Embryonic facial prominence (tissue), 1 donor: Measurements from ENCODE around the gene CKS1B.
"Not testable (repeated sequence)": the region's sequence is repeated elsewhere in the genome, so short reads cannot be mapped to it uniquely, and the experiment has no call there.

ENCODE experiments used
- DNase-seq: peaks from one replicate; pipeline ENCODE4 v3.0.0-alpha.2; 2016; ENCODE audit errors: extremely low spot score

The CKS1B gene

DNA sequence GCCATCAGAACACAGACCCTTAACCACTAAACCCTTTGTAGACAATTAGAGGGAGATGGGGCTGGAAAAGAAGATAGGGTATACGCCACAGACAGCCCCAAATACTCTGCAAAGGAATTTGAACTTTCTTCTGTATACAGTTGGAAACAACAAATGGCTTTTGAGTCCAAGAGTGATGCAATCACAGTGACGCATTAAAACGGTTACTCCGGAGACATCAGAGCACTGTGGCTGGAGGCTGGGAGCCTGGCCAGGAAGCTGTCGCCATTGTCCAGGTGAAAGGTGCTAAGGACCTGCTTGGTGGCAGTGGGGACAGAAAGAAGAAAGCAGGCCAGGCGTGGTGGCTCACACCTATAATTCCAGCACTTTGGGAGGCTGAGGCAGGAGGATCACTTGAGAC is 12.8 kb downstream of the CKS1B start:
- DNase-seq, result no peak

DNA sequence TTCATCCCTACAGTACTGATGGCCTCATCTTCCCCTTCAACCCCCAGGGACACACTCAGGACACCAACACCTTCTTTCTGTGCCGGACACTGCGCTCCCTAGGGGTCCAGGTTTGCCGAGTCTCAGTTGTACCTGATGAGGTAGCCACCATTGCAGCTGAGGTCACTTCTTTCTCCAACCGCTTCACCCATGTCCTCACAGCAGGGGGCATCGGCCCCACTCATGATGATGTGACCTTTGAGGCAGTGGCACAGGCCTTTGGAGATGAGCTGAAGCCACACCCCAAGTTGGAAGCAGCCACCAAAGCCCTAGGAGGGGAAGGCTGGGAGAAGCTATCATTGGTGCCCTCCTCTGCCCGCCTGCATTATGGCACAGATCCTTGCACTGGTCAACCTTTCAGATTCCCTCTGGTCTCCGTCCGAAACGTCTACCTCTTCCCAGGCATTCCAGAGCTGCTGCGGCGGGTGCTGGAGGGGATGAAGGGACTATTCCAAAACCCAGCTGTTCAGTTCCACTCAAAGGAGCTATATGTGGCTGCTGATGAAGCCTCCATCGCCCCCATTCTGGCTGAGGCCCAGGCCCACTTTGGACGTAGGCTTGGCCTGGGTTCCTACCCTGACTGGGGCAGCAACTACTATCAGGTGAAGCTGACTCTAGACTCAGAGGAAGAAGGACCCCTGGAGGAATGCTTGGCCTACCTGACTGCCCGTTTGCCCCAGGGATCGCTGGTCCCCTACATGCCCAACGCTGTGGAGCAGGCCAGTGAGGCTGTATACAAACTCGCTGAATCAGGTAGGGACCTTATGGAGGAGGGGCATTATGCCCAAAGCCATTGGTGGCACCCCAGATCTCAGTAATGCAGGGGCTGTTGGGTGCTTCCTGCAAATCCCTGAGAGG is 13.8 kb downstream of the CKS1B start:
- no peak for DNase-seq

DNA sequence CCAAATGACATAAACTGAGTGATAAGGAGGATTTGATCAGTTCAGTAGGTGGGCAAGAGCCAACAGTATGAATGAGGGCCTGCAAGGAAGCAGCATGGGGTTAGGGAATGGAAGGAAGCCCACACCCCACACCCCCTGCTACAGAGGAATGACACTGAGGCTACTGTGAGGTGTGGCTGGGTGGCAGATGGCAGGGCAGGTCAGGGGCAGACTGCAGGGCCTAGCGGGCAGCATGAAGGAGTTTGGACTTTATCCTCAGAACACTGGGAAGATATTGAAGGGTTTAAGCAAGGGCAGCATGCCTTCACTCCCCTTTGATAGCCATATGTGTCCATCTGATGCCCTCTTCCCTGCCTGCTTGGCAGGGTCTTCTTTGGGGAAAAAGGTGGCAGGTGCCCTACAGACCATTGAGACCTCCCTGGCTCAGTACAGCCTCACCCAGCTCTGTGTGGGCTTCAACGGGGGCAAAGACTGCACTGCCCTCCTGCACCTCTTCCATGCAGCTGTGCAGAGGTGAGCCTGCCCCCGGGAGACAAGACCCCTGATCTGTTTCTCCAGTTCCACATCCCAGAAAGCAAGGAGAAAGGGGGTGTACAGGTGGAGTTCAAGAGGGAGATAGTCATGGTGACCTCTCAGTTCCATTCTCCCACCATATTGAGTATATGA is 14.8 kb downstream of the CKS1B start:
- DNase-seq, result no peak

- no peak for DNase-seq
Observed at GRCh38 chr1:154990276-154990675, 15.8 kb downstream of the CKS1B start.

GRCh38 chr1:154992721-154993571 is 18.5 kb downstream of the CKS1B start:
- DNase-seq, result no peak

DNA sequence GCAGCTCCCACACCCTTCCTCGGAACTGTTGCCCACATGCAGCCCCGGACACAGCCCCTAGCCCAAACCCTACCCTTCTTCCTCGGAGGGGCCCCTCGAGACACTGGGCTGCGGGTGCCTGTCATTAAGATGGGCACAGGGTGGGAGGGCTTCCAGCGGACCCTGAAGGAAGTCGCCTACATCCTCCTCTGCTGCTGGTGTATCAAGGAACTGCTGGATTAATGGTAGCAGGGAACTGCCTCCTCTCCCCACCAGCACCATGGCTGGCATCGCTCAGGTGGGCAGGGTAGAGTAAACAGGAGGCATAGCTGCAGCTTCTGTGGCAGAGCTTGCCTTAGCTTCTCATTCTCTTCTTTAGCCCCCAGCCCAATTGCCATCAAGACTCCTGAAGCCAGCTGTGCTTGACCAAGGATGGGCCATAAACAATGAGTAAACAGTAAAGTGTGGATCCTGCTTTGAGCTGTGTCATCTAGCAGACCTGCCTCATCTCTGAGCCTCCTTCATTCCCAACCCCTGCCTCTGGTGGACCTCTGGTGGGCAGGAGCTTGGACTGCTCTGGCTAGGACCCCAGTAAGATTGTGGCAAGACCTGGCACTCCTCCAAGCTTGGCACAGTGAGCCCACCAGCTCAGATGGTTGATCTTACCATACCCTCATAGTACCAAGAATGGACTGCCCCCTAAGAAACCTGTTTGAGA is 19.2 kb downstream of the CKS1B start, which contains the start of gene LENEP:
Gene LENEP (plus strand): TSS at position 15 of the 697 bp plus-strand sequence. CDS start 22 bp downstream, at position 37.
- DNase-seq, result no peak

GRCh38 chr1:154994269-154994587 is 19.7 kb downstream of the CKS1B start:
- no peak for DNase-seq

DNA sequence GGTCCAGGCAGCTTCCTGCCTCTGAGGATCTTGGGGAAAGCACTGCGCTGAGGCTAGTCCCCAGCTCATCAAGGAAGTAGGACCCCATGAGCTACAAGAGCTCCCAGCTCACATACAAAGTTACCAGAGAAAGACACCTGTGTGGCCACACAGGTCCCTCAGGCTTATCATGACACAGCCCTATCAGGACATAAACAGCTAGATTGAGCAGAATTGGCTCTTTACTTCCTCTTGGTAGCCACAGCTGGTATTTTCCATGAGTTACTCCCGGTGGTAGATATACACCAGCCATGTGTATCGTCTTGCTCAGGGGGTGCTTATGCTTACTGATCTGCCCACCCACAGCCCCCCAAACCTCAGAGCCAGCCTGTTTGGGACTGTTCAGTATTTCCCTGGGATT is 20.1 kb downstream of the CKS1B start:
- DNase-seq, result no peak

DNA sequence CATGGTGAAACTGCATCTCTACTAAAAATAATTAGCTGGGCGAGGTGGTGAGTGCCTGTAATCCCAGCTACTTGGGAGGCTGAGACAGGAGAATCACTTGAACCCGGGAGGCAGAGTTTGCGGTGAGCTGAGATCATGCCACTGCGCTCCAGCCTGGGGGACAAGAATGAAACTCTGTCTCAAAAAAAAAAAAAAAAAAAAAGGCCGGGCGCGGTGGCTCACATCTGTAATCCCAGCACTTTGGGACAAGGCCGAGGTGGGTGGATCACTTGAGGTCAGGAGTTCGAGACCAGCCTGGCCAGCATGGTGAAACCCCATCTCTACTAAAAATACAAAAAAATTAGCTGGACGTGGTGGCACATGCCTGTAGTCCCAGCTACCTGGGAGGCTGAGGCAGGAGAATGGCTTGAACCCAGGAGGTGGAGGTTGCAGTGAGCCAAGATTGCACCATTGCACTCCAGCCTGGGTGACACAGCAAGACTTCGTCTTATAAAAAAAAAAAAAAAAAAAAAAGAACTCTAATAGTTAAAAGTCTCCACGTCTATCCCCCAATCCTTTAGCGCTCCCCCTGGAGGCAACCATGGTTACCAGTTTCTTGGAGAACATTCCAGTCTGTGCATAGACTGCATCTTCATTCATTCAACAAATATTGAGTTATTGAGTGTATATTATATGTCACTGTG is 21.0 kb downstream of the CKS1B start:
- DNase-seq, result not testable (repeated sequence)

DNA sequence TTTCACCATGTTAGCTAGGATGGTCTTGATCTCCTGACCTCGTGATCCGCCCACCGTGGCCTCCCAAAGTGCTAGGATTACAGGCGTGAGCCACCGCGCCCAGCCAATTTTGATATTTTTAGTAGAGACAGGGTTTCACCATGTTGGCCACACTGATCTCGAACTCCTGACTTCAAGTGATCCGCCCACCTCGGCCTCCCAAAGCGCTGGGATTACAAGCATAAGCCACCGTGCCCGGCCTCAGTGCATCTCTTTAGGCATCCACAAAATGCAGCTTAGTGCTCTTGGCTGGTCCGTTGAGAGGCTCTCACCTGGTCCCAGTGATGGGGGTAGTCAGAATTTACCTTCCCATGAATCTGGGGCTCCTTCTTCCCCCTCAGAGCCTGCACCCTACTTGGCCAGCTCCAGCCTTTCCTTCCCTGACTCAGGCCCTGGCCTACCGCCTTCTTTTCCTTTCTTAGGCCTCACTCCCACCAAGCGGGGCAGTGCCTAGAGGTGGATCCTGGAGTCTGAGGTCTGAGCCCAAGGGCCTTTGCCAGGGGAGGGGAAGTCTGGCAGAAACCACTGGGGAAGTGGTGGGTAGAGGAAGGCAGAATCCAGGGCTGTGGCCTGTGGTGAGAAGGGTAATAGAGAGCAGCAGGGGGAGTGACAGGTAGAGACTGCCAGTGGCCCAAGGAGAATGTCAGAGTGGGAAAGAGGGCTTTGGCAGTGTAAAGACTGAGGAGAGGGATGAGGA is 22.7 kb downstream of the CKS1B start:
- no peak for DNase-seq

DNA sequence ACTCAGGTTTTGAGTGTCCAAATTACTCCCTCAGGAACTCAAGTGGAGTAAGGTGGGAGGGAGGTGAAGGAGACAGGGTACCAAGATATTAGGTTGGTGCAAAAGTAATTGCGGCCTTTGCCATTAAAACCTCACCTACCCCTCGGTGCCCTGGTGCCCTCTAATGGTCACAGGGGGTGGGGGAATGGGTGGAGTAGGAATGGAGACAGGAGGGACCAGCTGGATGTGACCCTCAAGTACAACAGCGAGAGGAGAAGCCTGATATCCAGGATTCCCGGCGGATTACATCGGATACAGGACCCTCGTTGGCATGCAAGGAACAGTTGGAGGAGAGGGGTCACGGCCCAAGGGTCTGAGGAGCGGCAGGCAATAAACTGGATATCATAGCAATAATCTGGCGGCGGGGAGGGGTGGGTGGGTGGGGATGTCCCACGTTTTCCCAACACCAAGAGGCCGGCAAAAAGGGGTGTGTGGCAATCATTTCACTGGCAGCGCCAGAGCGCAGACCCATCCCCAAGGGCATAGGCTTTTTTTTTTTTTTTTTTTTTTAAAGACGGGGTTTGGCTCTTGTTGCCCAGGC is 23.8 kb downstream of the CKS1B start:
- no peak for DNase-seq

GRCh38 chr1:154998818-154999570 is 24.5 kb downstream of the CKS1B start:
- peak; percentile 76 for DNase-seq

- DNase-seq, result no peak
Observed at GRCh38 chr1:154999571-155000410, 25.3 kb downstream of the CKS1B start.

DNA sequence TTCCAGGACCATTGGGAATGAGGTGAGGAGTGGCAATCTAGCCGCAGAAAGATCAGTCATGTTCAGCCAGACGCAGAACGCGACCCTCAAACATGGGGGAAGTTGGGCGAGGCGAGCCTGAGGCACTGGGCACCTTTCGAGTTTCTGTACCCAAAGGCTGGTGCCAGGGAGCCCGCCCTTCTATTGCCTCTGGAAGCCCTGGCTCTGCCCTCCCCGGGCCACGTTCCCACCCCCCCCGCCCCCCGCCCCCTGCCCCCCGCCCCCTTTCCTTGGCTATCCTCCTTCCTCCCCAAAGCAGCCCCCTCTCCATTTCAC is 25.9 kb downstream of the CKS1B start:
- no peak for DNase-seq

DNA sequence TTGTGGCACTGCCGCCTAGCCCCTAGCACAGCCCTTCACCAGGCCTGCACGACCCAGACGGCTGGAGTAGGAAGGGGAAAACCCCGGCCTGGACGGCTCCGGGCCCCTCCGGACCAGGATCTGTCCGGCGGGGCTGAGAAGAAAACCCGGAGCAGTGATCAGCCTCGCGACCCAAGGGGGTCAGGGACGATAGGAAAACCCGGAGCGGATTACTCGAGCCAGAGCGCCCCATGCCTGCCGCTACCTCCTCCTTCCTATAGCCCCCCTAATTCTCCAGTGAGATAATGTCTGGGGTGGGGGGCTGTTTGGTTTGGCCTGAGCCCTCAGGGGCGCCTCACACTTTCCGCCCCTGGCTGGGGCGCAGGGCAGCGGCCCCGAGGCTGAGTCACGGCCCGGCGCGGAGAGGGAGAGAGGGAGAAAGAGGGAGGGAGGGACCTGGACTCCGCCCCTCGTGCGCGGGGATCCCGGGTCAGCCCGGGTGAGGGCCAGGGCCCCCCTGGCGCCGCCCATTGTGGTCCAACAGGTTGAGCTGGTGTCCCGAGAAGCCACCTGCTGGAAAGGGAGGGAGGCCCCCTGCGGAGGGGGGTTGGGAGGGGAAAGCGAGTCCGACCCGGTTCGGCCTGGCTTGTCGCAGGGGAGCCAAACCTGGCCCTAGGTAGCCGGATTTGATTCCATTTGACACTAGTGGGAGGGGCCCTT is 26.4 kb downstream of the CKS1B start:
- DNase-seq, result peak; percentile 50

- DNase-seq, result no peak
Observed at GRCh38 chr1:155001425-155001674, 26.9 kb downstream of the CKS1B start.

DNA sequence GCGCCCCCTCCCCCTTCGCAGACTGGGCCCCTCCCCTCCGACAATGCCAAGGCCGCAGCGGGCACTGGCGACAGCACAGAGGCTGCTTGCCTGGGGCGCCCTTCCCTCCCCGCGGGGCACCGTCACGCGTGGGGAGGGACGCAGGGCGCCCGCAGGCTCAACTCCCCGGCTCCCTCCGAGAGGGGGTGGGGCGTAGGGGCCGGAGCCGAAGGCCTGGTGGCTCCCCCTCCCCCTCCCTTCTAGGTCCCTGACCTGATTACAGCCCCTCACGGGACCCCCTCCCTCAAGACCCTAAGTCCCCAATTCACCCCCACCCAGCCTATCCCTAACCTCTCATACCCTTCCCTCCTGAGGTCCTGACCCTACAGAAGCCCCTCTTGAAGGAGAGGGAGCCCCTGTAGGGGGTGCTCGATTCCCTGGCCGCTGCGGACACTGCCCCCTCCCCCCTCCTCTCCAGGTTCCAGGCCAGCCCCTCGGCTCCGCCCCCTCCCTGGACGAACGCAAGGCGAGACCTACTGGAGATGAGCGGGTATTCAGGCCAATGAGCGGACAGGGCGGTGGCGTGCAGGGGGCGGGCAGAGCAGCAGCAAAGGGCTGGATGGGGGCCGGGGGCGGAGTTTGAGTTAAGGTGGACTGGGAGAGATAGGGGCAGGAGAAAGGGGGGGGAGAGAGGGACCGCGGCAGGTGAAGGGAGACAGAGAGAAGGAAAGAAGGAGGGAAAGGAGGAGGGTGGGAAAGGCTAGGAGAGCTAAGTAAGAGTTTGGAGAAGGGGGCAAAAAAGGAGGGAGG is 27.4 kb downstream of the CKS1B start:
- DNase-seq, result peak; percentile 97
